T-cell (primary cell): ENCODE results near the gene C7orf57. TPM values are rescaled to one million over a fixed set of nuclear protein-coding genes. Genes with fewer than 3 reads are reported as not detected.

Experiments used
- ATAC-seq, 4 experiments: fragments of 200-7000 bp in 3 of 4; fragments of 150-1000 bp in 1 of 4; cut with Tn5 transposase; replicated peaks in 1 of 4; 1 replicate in 3 of 4; 2 replicates in 1 of 4; pipeline ENCODE4 v1.10.0; 2021; ENCODE audit warnings: moderate library complexity in 3 of 4, mild to moderate bottlenecking in 2 of 4, moderate number of reproducible peaks in 1 of 4
- CTCF ChIA-PET, 2 donors: fragments of 300-600 bp; sonication (Branson Sonifier 250); formaldehyde crosslinking; loops; one replicate each; lab custom pipeline; 2022; ENCODE audit warnings: antibody characterized with exemption in 2 of 2; lab: Charles Lee
- POLR2A ChIA-PET, 2 donors: fragments of 300-600 bp; sonication (Branson Sonifier 250); formaldehyde crosslinking; loops; one replicate each; lab custom pipeline; 2022; ENCODE audit warnings: antibody characterized with exemption in 2 of 2; lab: Charles Lee
- DNase-seq, 35 experiments: peaks; one replicate each; pipeline versions ENCODE4 v3.0.0 to v3.0.0-alpha.2; 2013 to 2023
- H3K27ac ChIP-seq: one replicate; pipeline ENCODE4 v1.5.1; 2013; ENCODE audit warnings: low read length
- H3K27me3 ChIP-seq, 2 experiments: replicated peaks in 1 of 2; 1 replicate in 1 of 2; 2 replicates in 1 of 2; pipeline versions ENCODE4 v1.6.1 to v1.7.0; 2013; ENCODE audit warnings: low read length in 1 of 2, mixed read lengths in 1 of 2; ENCODE audit not compliant: control insufficient read depth in 2 of 2, insufficient read depth in 2 of 2; ENCODE audit errors: extremely low read depth in 1 of 2
- H3K36me3 ChIP-seq, 2 donors: 1 replicate in 1 of 2; 2 replicates in 1 of 2; pipeline versions ENCODE4 v1.6.1 to v1.7.0; 2013; ENCODE audit warnings: low read length in 1 of 2; ENCODE audit not compliant: control insufficient read depth in 2 of 2, insufficient read depth in 1 of 2; ENCODE audit errors: extremely low read depth in 1 of 2
- H3K4me1 ChIP-seq, 2 experiments: 1 replicate in 1 of 2; 2 replicates in 1 of 2; pipeline versions ENCODE4 v1.6.1 to v1.7.0; 2013; ENCODE audit warnings: low read length in 2 of 2, mixed read lengths in 1 of 2; ENCODE audit not compliant: insufficient read depth in 2 of 2, control insufficient read depth in 1 of 2; ENCODE audit errors: extremely low read depth in 1 of 2
- H3K4me3 ChIP-seq, 2 donors: 1 replicate in 1 of 2; 2 replicates in 1 of 2; pipeline versions ENCODE4 v1.5.1 to v1.7.0; 2013; ENCODE audit warnings: mild to moderate bottlenecking in 2 of 2, low read length in 1 of 2, moderate library complexity in 1 of 2; ENCODE audit not compliant: control insufficient read depth in 1 of 2; ENCODE audit errors: extremely low read depth in 1 of 2
- H3K9me3 ChIP-seq: 2 replicates; pipeline ENCODE4 v1.7.0; 2013
- H3K27ac Mint-ChIP-seq, 2 donors: one replicate each; pipeline ENCODE4 v1.8.0; 2020 to 2021; ENCODE audit warnings: mild to moderate bottlenecking in 2 of 2, mixed read lengths in 2 of 2
- H3K27me3 Mint-ChIP-seq, 2 donors: one replicate each; pipeline ENCODE4 v1.8.0; 2021 to 2022; ENCODE audit warnings: mixed read lengths in 2 of 2
- H3K36me3 Mint-ChIP-seq: one replicate; pipeline ENCODE4 v1.8.0; 2021; ENCODE audit warnings: mixed read lengths
- H3K4me1 Mint-ChIP-seq, 3 donors: one replicate each; pipeline ENCODE4 v1.8.0; 2020 to 2022; ENCODE audit warnings: mixed read lengths in 3 of 3, mild to moderate bottlenecking in 1 of 3
- H3K4me3 Mint-ChIP-seq, 3 donors: one replicate each; pipeline ENCODE4 v1.8.0; 2020 to 2022; ENCODE audit warnings: mild to moderate bottlenecking in 3 of 3, mixed read lengths in 3 of 3, moderate library complexity in 3 of 3
- H3K9me3 Mint-ChIP-seq, 3 donors: one replicate each; pipeline ENCODE4 v1.8.0; 2020 to 2022; ENCODE audit warnings: mixed read lengths in 3 of 3
- WGBS: methylation state at CpG from one replicate; pipeline ENCODE4 v1.1.5; 2013; ENCODE audit warnings: missing lambda C conversion rate; ENCODE audit not compliant: insufficient coverage; 5-methylcytosine and 5-hydroxymethylcytosine counted together
- total RNA-seq, 35 experiments: library from RNA in 6 of 35; stranded (reverse) in 6 of 35; fragments of 120-200 nt in 1 of 35; gene quantifications; one replicate each; pipeline versions ENCODE4 v1.2.1 to v1.2.4 and lab custom pipeline; 2013 to 2026

C7orf57 gene
- total RNA-seq, 5 donors from 2014 or later (not counting 1 experiment from before 2014, with no cell fraction given), result 0.18 to 2.0 (median 0.44) TPM

GRCh38 chr7:48038815-48039506 is 3.6 kb downstream of the C7orf57 start:
- ChIA-PET POLR2A (no interaction called here), CTCF (interaction anchor here in 1 of 2 donors (1.4 kb wide), 1 partner anchor 71 kb away, joined by 6 read pairs; no protein-coding TSS in a partner anchor)
- Mint-ChIP-seq H3K9me3 (no peaks in the 10 kb centered on the region), H3K27me3 (peaks cover 11 to 13% of the 10 kb centered on the region in 2 donors), H3K36me3 (no peaks in the 10 kb centered on the region), H3K27ac (no peak overlapping the region), H3K4me3 (no peak overlapping the region), H3K4me1 (peaks cover 6 to 31% (median 18%) of the 10 kb centered on the region in 3 donors)
- no peaks in the 10 kb centered on the region for H3K36me3 ChIP-seq
- DNase-seq, result no peak
- H3K9me3 ChIP-seq, result no peaks in the 10 kb centered on the region
- 100% methylated on average over 3 of the region's 5 CpGs for WGBS
- H3K27ac ChIP-seq, result no peak overlapping the region
- ATAC-seq, result no peak
- H3K27me3 ChIP-seq, result peaks cover 11 to 21% of the 10 kb centered on the region in 2 experiments
- no peak overlapping the region for H3K4me3 ChIP-seq
- H3K4me1 ChIP-seq, result peaks cover 4 to 15% of the 10 kb centered on the region in 2 experiments

- no peaks in the 10 kb centered on the region for H3K36me3 Mint-ChIP-seq
- H3K9me3 Mint-ChIP-seq, result no peaks in the 10 kb centered on the region
- no peak overlapping the region for H3K4me3 ChIP-seq
- ChIA-PET POLR2A (interaction anchor here in 1 of 2 donors (0.6 kb wide), 1 partner anchor 30 kb away, joined by 3 read pairs; no protein-coding TSS in a partner anchor), CTCF (no interaction called here)
- no peak for DNase-seq
- no peaks in the 10 kb centered on the region for H3K36me3 ChIP-seq
- 93% methylated on average over 9 of the region's 18 CpGs for WGBS
- H3K27ac ChIP-seq, result no peak overlapping the region
- no peak overlapping the region for H3K4me3 Mint-ChIP-seq
- H3K4me1 ChIP-seq, result peaks cover 0 to 16% of the 10 kb centered on the region in 2 experiments
- H3K9me3 ChIP-seq, result no peaks in the 10 kb centered on the region
- no peak for ATAC-seq
- H3K27ac Mint-ChIP-seq, result peak overlapping the region; percentile 46 to 58
- H3K4me1 Mint-ChIP-seq, result peaks cover 15 to 40% (median 26%) of the 10 kb centered on the region in 3 donors
- peaks cover 6 to 8% of the 10 kb centered on the region in 2 donors for H3K27me3 Mint-ChIP-seq
- H3K27me3 ChIP-seq, result peaks cover 7 to 11% of the 10 kb centered on the region in 2 experiments
Observed at GRCh38 chr7:48040944-48041652, 5.8 kb downstream of the C7orf57 start.

GRCh38 chr7:48041653-48041970 is 6.3 kb downstream of the C7orf57 start:
- no peak overlapping the region for H3K27ac ChIP-seq
- H3K27me3 Mint-ChIP-seq, result peaks cover 3% of the 10 kb centered on the region in 2 donors
- peaks cover 4 to 8% of the 10 kb centered on the region in 2 experiments for H3K27me3 ChIP-seq
- ChIA-PET POLR2A (interaction anchor here in 1 of 2 donors (0.6 kb wide), 1 partner anchor 31 kb away, joined by 3 read pairs; no protein-coding TSS in a partner anchor), CTCF (no interaction called here)
- ATAC-seq (peak in 2 of 4 experiments; percentile 32 to 44), DNase-seq (no peak)
- H3K4me1 Mint-ChIP-seq, result peaks cover 20 to 42% (median 28%) of the 10 kb centered on the region in 3 donors
- H3K4me3 Mint-ChIP-seq, result no peak overlapping the region
- peak overlapping the region; percentile 46 to 58 for H3K27ac Mint-ChIP-seq
- no peaks in the 10 kb centered on the region for H3K9me3 ChIP-seq
- no peaks in the 10 kb centered on the region for H3K36me3 ChIP-seq
- no peaks in the 10 kb centered on the region for H3K9me3 Mint-ChIP-seq
- H3K36me3 Mint-ChIP-seq, result no peaks in the 10 kb centered on the region
- H3K4me1 ChIP-seq, result peaks cover 0 to 16% of the 10 kb centered on the region in 2 experiments
- 68% methylated on average over 2 of the region's 3 CpGs for WGBS
- no peak overlapping the region for H3K4me3 ChIP-seq

GRCh38 chr7:48042216-48042615 is 6.9 kb downstream of the C7orf57 start:
- H3K9me3 Mint-ChIP-seq, result no peaks in the 10 kb centered on the region
- Histone ChIP-seq H3K4me1 (peaks cover 2 to 16% of the 10 kb centered on the region in 2 experiments), H3K27me3 (peaks cover under 1 to 5% of the 10 kb centered on the region in 2 experiments), H3K36me3 (no peaks in the 10 kb centered on the region), H3K27ac (no peak overlapping the region), H3K9me3 (no peaks in the 10 kb centered on the region), H3K4me3 (no peak overlapping the region)
- 93% methylated on average over 3 of the region's 3 CpGs for WGBS
- peaks cover 26 to 42% (median 32%) of the 10 kb centered on the region in 3 donors for H3K4me1 Mint-ChIP-seq
- H3K36me3 Mint-ChIP-seq, result no peaks in the 10 kb centered on the region
- H3K27ac Mint-ChIP-seq, result peak overlapping the region in 1 of 2 donors; percentile 37
- H3K4me3 Mint-ChIP-seq, result no peak overlapping the region
- ChIA-PET CTCF (no interaction called here), POLR2A (no interaction called here)
- H3K27me3 Mint-ChIP-seq, result no peaks in the 10 kb centered on the region
- ATAC-seq, result no peak
- DNase-seq, result no peak

GRCh38 chr7:48042636-48043035 is 7.3 kb downstream of the C7orf57 start:
- ChIA-PET CTCF (no interaction called here), POLR2A (no interaction called here)
- WGBS, result no CpG with 5 or more reads among the region's 3 CpGs
- Histone ChIP-seq H3K27ac (no peak overlapping the region), H3K4me3 (no peak overlapping the region), H3K4me1 (peaks cover 2 to 16% of the 10 kb centered on the region in 2 experiments), H3K27me3 (peaks cover 0 to 3% of the 10 kb centered on the region in 2 experiments), H3K36me3 (no peaks in the 10 kb centered on the region), H3K9me3 (no peaks in the 10 kb centered on the region)
- H3K36me3 Mint-ChIP-seq, result no peaks in the 10 kb centered on the region
- no peaks in the 10 kb centered on the region for H3K9me3 Mint-ChIP-seq
- no peak overlapping the region for H3K4me3 Mint-ChIP-seq
- no peak overlapping the region for H3K27ac Mint-ChIP-seq
- DNase-seq (no peak), ATAC-seq (no peak)
- peaks cover 26 to 42% (median 32%) of the 10 kb centered on the region in 3 donors for H3K4me1 Mint-ChIP-seq
- H3K27me3 Mint-ChIP-seq, result no peaks in the 10 kb centered on the region

GRCh38 chr7:48045195-48045765 is 9.9 kb downstream of the C7orf57 start:
- DNase-seq (peak in 7 of 35 experiments; percentile 3 to 40 (median 12)), ATAC-seq (peak in 1 of 4 experiments; percentile 56)
- Histone ChIP-seq H3K9me3 (no peaks in the 10 kb centered on the region), H3K4me1 (peaks cover 2 to 20% of the 10 kb centered on the region in 2 experiments), H3K4me3 (no peak overlapping the region), H3K27ac (no peak overlapping the region), H3K27me3 (peaks cover 0 to 3% of the 10 kb centered on the region in 2 experiments), H3K36me3 (no peaks in the 10 kb centered on the region)
- H3K4me1 Mint-ChIP-seq, result peaks cover 26 to 47% (median 32%) of the 10 kb centered on the region in 3 donors
- ChIA-PET POLR2A (no interaction called here), CTCF (no interaction called here)
- peak overlapping the region in 1 of 3 donors; percentile 30 for H3K4me3 Mint-ChIP-seq
- H3K9me3 Mint-ChIP-seq, result no peaks in the 10 kb centered on the region
- H3K27ac Mint-ChIP-seq, result peak overlapping the region in 1 of 2 donors; percentile 47
- H3K27me3 Mint-ChIP-seq, result no peaks in the 10 kb centered on the region
- WGBS, result 38% methylated on average over 7 of the region's 9 CpGs
- H3K36me3 Mint-ChIP-seq, result no peaks in the 10 kb centered on the region
